ENCODE data around the gene ARHGAP26.

GRCh38 chr5:143238620-143239019 is 468.4 kb downstream of the ARHGAP26 start:
- no peak for TF ChIP-seq POLR2AphosphoS5 (IDR thresholded peaks at IDR 0.05)
- TF ChIP-seq CTCF (IDR thresholded peaks at IDR 0.05; ENCODE audit: poor library complexity, severe bottlenecking), result no peak
- no peak for TF ChIP-seq RAD21 (conservative IDR thresholded peaks at IDR 0.05)
- TF ChIP-seq REST (IDR thresholded peaks at IDR 0.05; ENCODE audit: borderline replicate concordance), result no peak
